Measurements from ENCODE around the gene TAF6. TPM values are rescaled to one million over a fixed set of nuclear protein-coding genes. Genes with fewer than 3 reads are reported as not detected.

TAF6 gene
- total and polyA plus RNA-seq, 9 of the 15 experiments (the other 6 are each of a cell fraction or from before 2014, with no cell fraction given), result 0.78 to 78.7 (median 21.3) TPM

- TF ChIP-seq BRF1 (IDR thresholded peaks at IDR 0.05; ENCODE audit: borderline replicate concordance, extremely low read depth, insufficient read length), result no peak
- TF ChIP-seq ZBTB8A (IDR thresholded peaks at IDR 0.05; ENCODE audit: partially characterized antibody), result no peak
- TF ChIP-seq COPS2 (conservative IDR thresholded peaks at IDR 0.05), result no peak
- TF ChIP-seq ZNF644 (tag; IDR thresholded peaks at IDR 0.05; ENCODE audit: low read depth), result no peak
- no peak for TF ChIP-seq MEF2A (IDR thresholded peaks at IDR 0.05; ENCODE audit: control insufficient read depth, low read depth, low read length)
- no peak for TF ChIP-seq BRD4 (IDR thresholded peaks at IDR 0.05)
- peak in 1 of 2 experiments; percentile 63; a peak in 1 of 4 replicates for TF ChIP-seq ZMIZ1 (IDR thresholded peaks at IDR 0.05; ENCODE audit: low read depth in 2 of 2, low read length in 2 of 2)
- TF ChIP-seq EHMT2 (IDR thresholded peaks at IDR 0.05), result no peak
- no peak for TF ChIP-seq ZNF184 (CRISPR knock-in tag; IDR thresholded peaks at IDR 0.05)
- peak; percentile 32; the same call in 1 of the 2 replicates for TF ChIP-seq SOX6 (IDR thresholded peaks at IDR 0.05)
- TF ChIP-seq SRF (CRISPR knock-in tag; IDR thresholded peaks at IDR 0.05), result peak in 1 of 2 experiments; percentile 11; a peak in 1 of 4 replicates
- TF ChIP-seq NFXL1 (CRISPR knock-in tag; IDR thresholded peaks at IDR 0.05), result no peak
- 0 out of 4 replicates have a peak, but pooled peaks of 1 of the 2 experiments have one; percentile 33 for TF ChIP-seq MNT (conservative IDR thresholded peaks at IDR 0.05)
- TF ChIP-seq HBP1 (CRISPR knock-in tag; IDR thresholded peaks at IDR 0.05), result no peak
- TF ChIP-seq ESRRB (CRISPR knock-in tag; IDR thresholded peaks at IDR 0.05; ENCODE audit: borderline replicate concordance), result no peak
- TF ChIP-seq THRA (IDR thresholded peaks at IDR 0.05), result no peak
- TF ChIP-seq ETS2 (tag; IDR thresholded peaks at IDR 0.05; ENCODE audit: borderline replicate concordance, poor library complexity, severe bottlenecking), result no peak
- no peak for TF ChIP-seq ZNF24 (IDR thresholded peaks at IDR 0.05)
Observed at GRCh38 chr7:100061518-100062193, 57.5 kb downstream of the TAF6 start (continued).

All from K562 (cell line).